Adrenal gland (tissue), 5 donors: ENCODE measurements around the gene METTL5.

ENCODE experiments used
- CTCF ChIP-seq, 6 experiments: fragments of 450-650 bp in 4 of 6; fragments of 200-600 bp in 2 of 6; sonication (generic) in 1 of 6; IDR thresholded peaks; 1 replicate in 5 of 6; 2 replicates in 1 of 6; pipeline versions ENCODE4 v1.5.1 to v1.8.0; 2016 to 2021; ENCODE audit warnings: antibody characterized with exemption in 6 of 6, mild to moderate bottlenecking in 2 of 6, moderate library complexity in 1 of 6
- POLR2A ChIP-seq, 2 donors: fragments of 450-650 bp; IDR thresholded peaks; one replicate each; pipeline ENCODE4 v1.6.1; 2017; ENCODE audit warnings: antibody characterized with exemption in 2 of 2, mild to moderate bottlenecking in 2 of 2, moderate library complexity in 1 of 2
- donor health status: DM: no; HTN: no; CAD: no.

GRCh38 chr2:169828141-169828811 lies 3.6 kb upstream of the METTL5 start:
- TF ChIP-seq CTCF (IDR thresholded peaks at IDR 0.05) (no peak), POLR2A (IDR thresholded peaks at IDR 0.05) (peak in 1 of 2 donors; percentile 23)
